Measurements from ENCODE around the gene PTK6. TPM values are rescaled to one million over a fixed set of nuclear protein-coding genes. Genes with fewer than 3 reads are reported as not detected.

The PTK6 gene
- 0.17 TPM in 1 of 2 replicates, not detected in the other for total RNA-seq

GRCh38 chr20:63536997-63537524 is at the start of gene PTK6:
Gene PTK6, minus strand, starts transcription at chr20:63537376. Its CDS starts 62 bp downstream, at chr20:63537314.

GRCh38 chr20:63574156-63574828 is 37.1 kb upstream of the PTK6 start, which contains the start of gene HELZ2:
Gene HELZ2, minus strand, starts transcription at chr20:63574239. Its CDS starts 1,854 bp downstream, at chr20:63572385.

GRCh38 chr20:63553933-63554290 is 16.7 kb upstream of the PTK6 start, which contains the start of gene FNDC11:
Gene FNDC11, plus strand, starts transcription at chr20:63554159. Its CDS starts 1,505 bp downstream, at chr20:63555664.

GRCh38 chr20:63547725-63548480 is 10.7 kb upstream of the PTK6 start, which contains the start of gene SRMS:
Gene SRMS, minus strand, starts transcription at chr20:63547749. Its CDS starts 286 bp downstream, at chr20:63547463.

GRCh38 chr20:63520504-63520933 is 16.7 kb downstream of the PTK6 start, which contains the start of gene PPDPF:
Gene PPDPF, plus strand, starts transcription at chr20:63520765. Its CDS starts 544 bp downstream, at chr20:63521309.

GRCh38 chr20:63498960-63499337 is 38.2 kb downstream of the PTK6 start, which contains the start of gene EEF1A2:
Gene EEF1A2, minus strand, starts transcription at chr20:63499083. Its CDS starts 1,320 bp downstream, at chr20:63497763.

Other genes with a start within 250 kb of the PTK6 start
- under 0.01 TPM in 2 replicates for gene COL20A1, start 244.2 kb downstream of the PTK6 start, total RNA-seq
- gene CHRNA4, start 176.0 kb downstream of the PTK6 start, total RNA-seq = not detected in 2 replicates
- under 0.01 TPM in 1 of 2 replicates, not detected in the other for gene KCNQ2, start 64.7 kb downstream of the PTK6 start, total RNA-seq
- 0.87 and 8.6 TPM in 2 replicates for gene EEF1A2, start 38.3 kb downstream of the PTK6 start, total RNA-seq
- 56.0 and 105 TPM in 2 replicates for gene PPDPF, start 16.6 kb downstream of the PTK6 start, total RNA-seq
- not detected in 2 replicates for gene SRMS, start 10.4 kb upstream of the PTK6 start, total RNA-seq
- 1.8 and 2.3 TPM in 2 replicates for gene FNDC11, start 16.8 kb upstream of the PTK6 start, total RNA-seq
- 49.3 and 67.3 TPM in 2 replicates for gene HELZ2, start 36.9 kb upstream of the PTK6 start, total RNA-seq
- gene GMEB2, start 89.7 kb upstream of the PTK6 start, total RNA-seq = 10.6 and 14.4 TPM in 2 replicates
- 27.2 and 36.7 TPM in 2 replicates for gene STMN3, start 116.0 kb upstream of the PTK6 start, total RNA-seq
- gene RTEL1, start 120.9 kb upstream of the PTK6 start, total RNA-seq = 12.2 and 14.7 TPM in 2 replicates
- 24.3 and 66.5 TPM in 2 replicates for gene TNFRSF6B, start 159.3 kb upstream of the PTK6 start, total RNA-seq
- 39.0 and 42.9 TPM in 2 replicates for gene ARFRP1, start 170.6 kb upstream of the PTK6 start, total RNA-seq
- 19.9 and 24.1 TPM in 2 replicates for gene ZGPAT, start 170.7 kb upstream of the PTK6 start, total RNA-seq
- 6.1 and 9.3 TPM in 2 replicates for gene LIME1, start 199.3 kb upstream of the PTK6 start, total RNA-seq
- 39.1 and 85.3 TPM in 2 replicates for gene SLC2A4RG, start 202.4 kb upstream of the PTK6 start, total RNA-seq

All from smooth muscle cell of trachea (primary cell).